Stimulated activated CD8-positive, alpha-beta memory T cell treated with anti-CD3 and anti-CD28 coated beads, Interleukin-12 subunit alpha, Interleukin-12 subunit beta, amount 100 ng/mL, for 1 hour (primary cell): ENCODE measurements around the gene ZNHIT2.
"Not testable (repeated sequence)": the region's sequence is repeated elsewhere in the genome, so short reads cannot be mapped to it uniquely, and the experiment has no call there.

Experiments
- DNase-seq: peaks from one replicate; pipeline ENCODE4 v3.0.0-alpha.2; 2020; ENCODE audit warnings: low read depth

ZNHIT2 gene

GRCh38 chr11:65119670-65119995, 2.1 kb upstream of the ZNHIT2 start:
- no peak for DNase-seq

GRCh38 chr11:65118891-65119669, 1.6 kb upstream of the ZNHIT2 start:
- DNase-seq = not testable (repeated sequence)

- no peak for DNase-seq
Observed at GRCh38 chr11:65118097-65118837, 766 bp upstream of the ZNHIT2 start.

GRCh38 chr11:65116370-65117205, 913 bp downstream of the ZNHIT2 start:
- no peak for DNase-seq

- DNase-seq = no peak
Observed at GRCh38 chr11:65115361-65116082, 2.0 kb downstream of the ZNHIT2 start.

- no peak for DNase-seq
Observed at GRCh38 chr11:65114538-65115171, 2.8 kb downstream of the ZNHIT2 start.

- DNase-seq = no peak
Observed at GRCh38 chr11:65113839-65114238, 3.7 kb downstream of the ZNHIT2 start.

- no peak for DNase-seq
Observed at GRCh38 chr11:65113361-65113756, 4.1 kb downstream of the ZNHIT2 start.

GRCh38 chr11:65112546-65113360, 4.7 kb downstream of the ZNHIT2 start:
- DNase-seq = peak; percentile 56

- DNase-seq = peak; percentile 89
Observed at GRCh38 chr11:65111744-65112545, 5.6 kb downstream of the ZNHIT2 start, which contains the start of gene TM7SF2. Gene TM7SF2 (plus strand): TSS chr11:65111872. CDS start chr11:65112016, 144 bp downstream.

GRCh38 chr11:65111159-65111743, 6.2 kb downstream of the ZNHIT2 start:
- DNase-seq = no peak

GRCh38 chr11:65110354-65110861, 7.1 kb downstream of the ZNHIT2 start:
- DNase-seq = peak; percentile 93

GRCh38 chr11:65109231-65110198, 8.0 kb downstream of the ZNHIT2 start:
- DNase-seq = no peak

- no peak for DNase-seq
Observed at GRCh38 chr11:65108469-65109123, 8.9 kb downstream of the ZNHIT2 start.

GRCh38 chr11:65107751-65108468, 9.6 kb downstream of the ZNHIT2 start:
- DNase-seq = no peak

GRCh38 chr11:65107078-65107477, 10.4 kb downstream of the ZNHIT2 start:
- DNase-seq = no peak

- DNase-seq = no peak
Observed at GRCh38 chr11:65104628-65105027, 12.9 kb downstream of the ZNHIT2 start.
